Naive thymus-derived CD4-positive, alpha-beta T cell (primary cell): ENCODE data around the gene ARRDC5. TPM values are rescaled to one million over a fixed set of nuclear protein-coding genes. Genes with fewer than 3 reads are reported as not detected.

Source experiments
- ATAC-seq: fragments of 150-1000 bp; cut with Tn5 transposase; 2 replicates; pipeline ENCODE4 v1.10.0; 2021; ENCODE audit warnings: mild to moderate bottlenecking, moderate library complexity
- CTCF ChIA-PET: fragments of 350-600 bp; sonication (Branson Sonifier 250); formaldehyde crosslinking; loops from one replicate; lab custom pipeline; 2021; ENCODE audit warnings: antibody characterized with exemption; lab: Charles Lee
- POLR2A ChIA-PET: fragments of 350-600 bp; sonication (Branson Sonifier 250); formaldehyde crosslinking; loops from one replicate; lab custom pipeline; 2021; ENCODE audit warnings: antibody characterized with exemption, inconsistent platforms; lab: Charles Lee
- DNase-seq, 9 donors: peaks; one replicate each; pipeline versions ENCODE4 v3.0.0 to v3.0.0-alpha.2; 2020 to 2022; ENCODE audit warnings: mixed read lengths in 1 of 9
- H3K27ac ChIP-seq: one replicate; pipeline ENCODE4 v1.7.0; 2013; ENCODE audit warnings: mild to moderate bottlenecking, low read depth, low read length, moderate library complexity
- H3K27me3 ChIP-seq, 2 donors: one replicate each; pipeline ENCODE4 v1.7.0; 2013; ENCODE audit warnings: low read length in 2 of 2, mild to moderate bottlenecking in 2 of 2, moderate library complexity in 2 of 2; ENCODE audit not compliant: control insufficient read depth in 2 of 2, insufficient read depth in 2 of 2
- H3K36me3 ChIP-seq, 3 experiments: 1 replicate in 2 of 3; 2 replicates in 1 of 3; pipeline ENCODE4 v1.7.0; 2013; ENCODE audit warnings: low read length in 3 of 3, mild to moderate bottlenecking in 3 of 3, moderate library complexity in 1 of 3; ENCODE audit not compliant: insufficient read depth in 3 of 3, control insufficient read depth in 2 of 3
- H3K4me1 ChIP-seq, 2 donors: one replicate each; pipeline ENCODE4 v1.7.0; 2013; ENCODE audit warnings: low read length in 2 of 2, mild to moderate bottlenecking in 2 of 2, moderate library complexity in 1 of 2; ENCODE audit not compliant: control insufficient read depth in 2 of 2, insufficient read depth in 2 of 2
- H3K4me3 ChIP-seq: 2 replicates; pipeline ENCODE4 v1.7.0; 2013; ENCODE audit warnings: mild to moderate bottlenecking, low read length
- H3K9me3 ChIP-seq, 3 experiments: 1 replicate in 2 of 3; 2 replicates in 1 of 3; pipeline ENCODE4 v1.7.0; 2013; ENCODE audit warnings: low read length in 3 of 3; ENCODE audit not compliant: control insufficient read depth in 2 of 3
- H3K27ac Mint-ChIP-seq, 9 donors: one replicate each; pipeline ENCODE4 v1.8.0; 2020 to 2022; ENCODE audit warnings: mixed read lengths in 9 of 9, mild to moderate bottlenecking in 8 of 9, moderate library complexity in 5 of 9, inconsistent platforms in 2 of 9
- H3K27me3 Mint-ChIP-seq, 5 donors: one replicate each; pipeline ENCODE4 v1.8.0; 2021 to 2022; ENCODE audit warnings: mixed read lengths in 5 of 5, mild to moderate bottlenecking in 1 of 5
- H3K36me3 Mint-ChIP-seq, 5 donors: one replicate each; pipeline ENCODE4 v1.8.0; 2020 to 2022; ENCODE audit warnings: mixed read lengths in 5 of 5, mild to moderate bottlenecking in 3 of 5, inconsistent platforms in 1 of 5
- H3K4me1 Mint-ChIP-seq, 7 donors: one replicate each; pipeline ENCODE4 v1.8.0; 2020 to 2022; ENCODE audit warnings: mixed read lengths in 7 of 7, mild to moderate bottlenecking in 3 of 7, inconsistent platforms in 1 of 7
- H3K4me3 Mint-ChIP-seq, 10 donors: one replicate each; pipeline ENCODE4 v1.8.0; 2020 to 2022; ENCODE audit warnings: mild to moderate bottlenecking in 10 of 10, mixed read lengths in 10 of 10, moderate library complexity in 6 of 10, inconsistent platforms in 2 of 10
- H3K9me3 Mint-ChIP-seq, 11 donors: one replicate each; pipeline ENCODE4 v1.8.0; 2020 to 2022; ENCODE audit warnings: mixed read lengths in 11 of 11, mild to moderate bottlenecking in 4 of 11, inconsistent platforms in 1 of 11, moderate library complexity in 1 of 11
- intact Hi-C, 2 donors: fragments of 100-400 bp; cut with micrococcal nuclease; formaldehyde crosslinking; loops; one replicate each; pipeline ENCODE4 v1.15.1; 2023
- polyA plus RNA-seq, 2 donors: library from polyadenylated mRNA; unstranded; fragments of 300-500 nt; fragmentation: Illumina TruSeq; gene quantifications; one replicate each; pipeline ENCODE4 v1.2.3, GENCODE V29; 2021
- total RNA-seq, 6 experiments: library from RNA in 5 of 6; stranded (reverse) in 5 of 6; gene quantifications; 1 replicate in 5 of 6; 2 replicates in 1 of 6; pipeline ENCODE4 v1.2.3 and lab custom pipeline; 2021 to 2026

ARRDC5 gene
- total and polyA plus RNA-seq, 7 experiments from 2014 or later, result 2.7 to 28.6 (median 9.8) TPM

DNA sequence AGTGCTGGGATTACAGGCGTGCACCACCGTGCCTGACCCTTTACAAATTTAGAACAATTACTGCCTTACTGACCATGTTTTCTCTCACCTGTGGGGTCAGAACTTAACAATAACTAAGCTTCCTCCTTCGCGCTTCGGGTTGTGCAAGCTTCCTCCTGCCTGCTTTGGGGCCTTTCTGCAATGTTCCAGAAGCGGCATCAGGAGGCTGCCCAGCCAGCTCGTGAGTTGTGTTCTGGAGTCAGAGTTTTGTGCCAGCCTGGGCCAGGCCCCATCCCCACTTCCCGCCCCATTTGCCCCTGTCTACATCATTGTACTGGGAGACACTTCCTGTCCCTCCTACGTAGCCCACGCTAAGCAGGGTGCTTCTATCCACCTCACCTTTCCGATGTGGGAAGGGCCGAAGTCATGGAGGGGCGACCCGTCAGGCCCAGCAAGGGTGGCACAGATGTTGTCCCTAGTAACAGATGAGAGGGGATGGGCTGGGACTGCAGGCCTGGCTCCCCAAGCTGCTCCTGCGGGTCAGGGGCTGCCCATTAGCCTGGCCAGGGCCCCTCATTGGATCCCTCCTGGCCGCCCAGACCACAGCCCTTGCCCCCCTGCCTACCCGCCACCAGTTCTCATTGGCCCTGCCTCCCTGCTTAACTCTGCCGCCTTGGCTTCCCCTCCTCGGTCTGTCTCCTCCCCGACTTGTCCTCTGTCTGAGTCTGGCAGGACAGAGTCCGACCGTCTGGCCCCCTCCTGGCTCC is 20.0 kb upstream of the ARRDC5 start:
- intact Hi-C loops, result no loop called here
- no peak for ATAC-seq
- Histone ChIP-seq H3K36me3 (no peaks in the 10 kb centered on the region), H3K27me3 (no peaks in the 10 kb centered on the region), H3K4me3 (no peak overlapping the region), H3K27ac (no peak overlapping the region), H3K4me1 (no peaks in the 10 kb centered on the region), H3K9me3 (no peaks in the 10 kb centered on the region)
- peaks cover 0 to 12% (median 0%) of the 10 kb centered on the region in 7 donors for H3K4me1 Mint-ChIP-seq
- peaks cover 0 to 10% (median 0%) of the 10 kb centered on the region in 5 donors for H3K36me3 Mint-ChIP-seq
- H3K27ac Mint-ChIP-seq, result peak overlapping the region in 1 of 9 donors; percentile 56
- ChIA-PET POLR2A (no interaction called here), CTCF (no interaction called here)
- H3K4me3 Mint-ChIP-seq, result no peak overlapping the region
- no peak for DNase-seq
- H3K9me3 Mint-ChIP-seq, result no peaks in the 10 kb centered on the region
- no peaks in the 10 kb centered on the region for H3K27me3 Mint-ChIP-seq

GRCh38 chr19:4916292-4917082 is 13.8 kb upstream of the ARRDC5 start:
- POLR2A ChIA-PET, result interaction anchor here (0.6 to 5.2 kb wide), 13 partner anchors 10 to 1765 kb away, joined by 3 to 63 read pairs (median 4); partner anchors contain the start of genes KDM4B, PLIN3 and TNFSF14
- Mint-ChIP-seq H3K9me3 (peaks cover 0 to 3% (median 0%) of the 10 kb centered on the region in 11 donors), H3K4me3 (peak overlapping the region; percentile 96 to 100 (median 99)), H3K27me3 (no peaks in the 10 kb centered on the region), H3K27ac (peak overlapping the region; percentile 97 to 100 (median 99)), H3K4me1 (peaks cover 26 to 59% (median 39%) of the 10 kb centered on the region in 7 donors), H3K36me3 (peaks cover 4 to 31% (median 7%) of the 10 kb centered on the region in 5 donors)
- intact Hi-C loops, result loop anchor here in 1 of 2 donors (1.0 kb wide), 2 partner anchors 49 to 52 kb away; partner anchors contain the start of gene PLIN3
- DNase-seq (peak in 8 of 9 donors; percentile 34 to 66 (median 60)), ATAC-seq (peak; percentile 47)
- Histone ChIP-seq H3K27me3 (no peaks in the 10 kb centered on the region), H3K27ac (peak overlapping the region; percentile 93), H3K4me3 (peak overlapping the region; percentile 80), H3K36me3 (peaks cover 0 to 15% (median 0%) of the 10 kb centered on the region in 3 experiments), H3K4me1 (peaks cover 29 to 34% of the 10 kb centered on the region in 2 donors), H3K9me3 (no peaks in the 10 kb centered on the region)
- CTCF ChIA-PET, result interaction anchor here (0.6 to 3.1 kb wide), 4 partner anchors 12 to 107 kb away, joined by 3 to 14 read pairs (median 3); partner anchors contain the start of gene KDM4B

- Mint-ChIP-seq H3K4me1 (peaks cover 34 to 65% (median 50%) of the 10 kb centered on the region in 7 donors), H3K36me3 (peaks cover 4 to 27% (median 7%) of the 10 kb centered on the region in 5 donors)
Observed at GRCh38 chr19:4914736-4915501, 12.2 kb upstream of the ARRDC5 start.

DNA sequence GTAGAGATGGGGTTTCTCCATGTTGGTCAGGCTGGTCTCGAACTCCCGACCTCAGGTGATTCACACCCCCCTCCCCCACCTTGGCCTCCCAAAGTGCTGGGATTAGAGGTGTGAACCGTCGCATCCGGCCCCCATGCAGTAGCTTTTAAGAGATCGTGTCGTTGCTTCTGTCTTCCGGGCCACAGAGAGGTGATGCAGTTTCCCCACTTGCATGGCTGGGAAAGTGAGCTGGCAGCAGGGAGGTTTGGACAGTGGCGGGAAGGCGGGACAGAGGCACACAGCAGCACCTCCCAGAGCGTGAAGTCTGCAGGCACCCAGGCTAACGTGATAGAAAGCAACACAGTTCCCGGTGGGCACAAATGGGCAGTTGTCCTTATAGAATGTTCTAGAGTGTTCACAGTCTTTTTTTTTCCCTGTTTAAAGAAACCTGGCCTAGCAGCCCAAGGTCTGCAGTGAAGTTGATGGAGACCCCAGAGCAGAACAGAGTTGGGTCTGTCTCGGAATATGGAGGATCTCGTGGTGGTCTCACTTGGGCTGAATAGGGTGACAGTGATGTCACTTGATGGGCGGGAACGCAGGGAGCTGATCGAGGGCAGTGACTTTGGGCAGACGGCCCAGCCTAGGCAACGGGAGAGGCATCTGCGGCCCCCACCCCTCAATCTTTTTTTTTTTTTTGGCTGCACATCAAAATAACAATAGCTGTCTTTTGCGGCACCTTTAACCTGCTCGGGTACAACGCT is 11.5 kb upstream of the ARRDC5 start:
- H3K36me3 ChIP-seq, result peaks cover 0 to 15% (median 0%) of the 10 kb centered on the region in 3 experiments
- ATAC-seq, result no peak
- H3K4me3 ChIP-seq, result peak overlapping the region; percentile 80

More at GRCh38 chr19:4914736-4915501, 12.2 kb upstream of the ARRDC5 start:
- Histone ChIP-seq H3K27me3 (no peaks in the 10 kb centered on the region), H3K9me3 (no peaks in the 10 kb centered on the region), H3K27ac (peak overlapping the region; percentile 93), H3K36me3 (peaks cover 0 to 15% (median 0%) of the 10 kb centered on the region in 3 experiments), H3K4me1 (peaks cover 41 to 46% of the 10 kb centered on the region in 2 donors), H3K4me3 (peak overlapping the region; percentile 80)
- peak overlapping the region; percentile 96 to 100 (median 99) for H3K4me3 Mint-ChIP-seq
- intact Hi-C loops, result loop anchor here (1.0 to 5.0 kb wide), 3 partner anchors 53 to 191 kb away; partner anchors contain the start of gene FEM1A (in 2 of the 2)
- H3K9me3 Mint-ChIP-seq, result peaks cover 0 to 3% (median 0%) of the 10 kb centered on the region in 11 donors
- no peaks in the 10 kb centered on the region for H3K27me3 Mint-ChIP-seq
- ATAC-seq (peak; percentile 71), DNase-seq (peak in 8 of 9 donors; percentile 25 to 82 (median 54))
- H3K27ac Mint-ChIP-seq, result peak overlapping the region; percentile 97 to 100 (median 99)
- POLR2A ChIA-PET, result interaction anchor here (0.7 to 5.2 kb wide), 5 partner anchors 8 to 118 kb away, joined by 3 to 63 read pairs (median 4); partner anchors contain the start of genes KDM4B and PLIN3
- CTCF ChIA-PET, result interaction anchor here (0.5 to 3.1 kb wide), 4 partner anchors 54 to 122 kb away, joined by 3 to 14 read pairs (median 4); partner anchors contain the start of gene KDM4B

More for the DNA sequence above, 11.5 kb upstream of the ARRDC5 start:
- Mint-ChIP-seq H3K27ac (peak overlapping the region; percentile 97 to 100 (median 99)), H3K36me3 (peaks cover 4 to 27% (median 7%) of the 10 kb centered on the region in 5 donors), H3K27me3 (no peaks in the 10 kb centered on the region), H3K4me3 (peak overlapping the region; percentile 96 to 100 (median 99)), H3K9me3 (peaks cover 0 to 3% (median 0%) of the 10 kb centered on the region in 11 donors), H3K4me1 (peaks cover 34 to 63% (median 50%) of the 10 kb centered on the region in 7 donors)
- H3K4me1 ChIP-seq, result peaks cover 42 to 47% of the 10 kb centered on the region in 2 donors
- H3K27me3 ChIP-seq, result no peaks in the 10 kb centered on the region
- peak overlapping the region; percentile 93 for H3K27ac ChIP-seq
- POLR2A ChIA-PET, result interaction anchor here (0.7 to 5.2 kb wide), 5 partner anchors 46 to 190 kb away, joined by 3 to 63 read pairs (median 4); partner anchors contain the start of genes DPP9, KDM4B and PLIN3
- CTCF ChIA-PET, result interaction anchor here (0.7 to 4.6 kb wide), 7 partner anchors 26 to 123 kb away, joined by 3 to 51 read pairs (median 4); partner anchors contain the start of genes FEM1A and KDM4B
- H3K9me3 ChIP-seq, result no peaks in the 10 kb centered on the region
- intact Hi-C loops, result loop anchor here (5.0 kb wide), 1 partner anchor 122 kb away; the partner anchor contains the start of gene FEM1A (in 2 of the 2)
- peak in 1 of 9 donors; percentile 6 for DNase-seq
